H1 (cell line): ENCODE data around the gene MACROD2. TPM values are rescaled to one million over a fixed set of nuclear protein-coding genes. Genes with fewer than 3 reads are reported as not detected.

Experiments
- CTCF ChIA-PET: fragments of 300-600 bp; sonication (Branson Sonifier 250); formaldehyde crosslinking; loops from one replicate; lab custom pipeline; 2021; ENCODE audit not compliant: partially characterized antibody; lab: Charles Lee
- POLR2A ChIA-PET: fragments of 300-600 bp; sonication (Branson Sonifier 250); formaldehyde crosslinking; loops from one replicate; lab custom pipeline; 2021; ENCODE audit warnings: inconsistent platforms; ENCODE audit not compliant: partially characterized antibody; lab: Charles Lee
- DNase-seq, 2 experiments: peaks; one replicate each; pipeline versions ENCODE4 v3.0.0 to v3.0.0-alpha.2; 2010 to 2022; ENCODE audit warnings: low spot score in 2 of 2, low read depth in 1 of 2, mixed read lengths in 1 of 2
- FAIRE-seq: peaks from 2 replicates; lab custom pipeline; 2011; peaks lifted over from hg19 to GRCh38; lab: Jason Lieb, UNC
- H2AFZ ChIP-seq: 2 replicates; pipeline ENCODE4 v1.8.1; 2012; ENCODE audit warnings: low read length, inconsistent platforms
- H2AK5ac ChIP-seq: 2 replicates; pipeline ENCODE4 v1.6.1; 2013; ENCODE audit warnings: low read depth, low read length
- H2BK120ac ChIP-seq: replicated peaks from 2 replicates; pipeline ENCODE3; 2013; ENCODE audit warnings: low read depth, low read length, inconsistent platforms
- H2BK12ac ChIP-seq: 2 replicates; pipeline ENCODE4 v1.6.1; 2013; ENCODE audit warnings: low read depth, low read length
- H2BK15ac ChIP-seq: 2 replicates; pipeline ENCODE4 v1.6.1; 2013; ENCODE audit warnings: low read length
- H2BK20ac ChIP-seq: 2 replicates; pipeline ENCODE4 v1.6.1; 2013; ENCODE audit warnings: low read length
- H2BK5ac ChIP-seq: 2 replicates; pipeline ENCODE4 v1.6.1; 2013; ENCODE audit warnings: low read depth, low read length
- H3K14ac ChIP-seq: 2 replicates; pipeline ENCODE4 v1.6.1; 2013; ENCODE audit warnings: inconsistent platforms; ENCODE audit not compliant: insufficient read length
- H3K18ac ChIP-seq: 2 replicates; pipeline ENCODE4 v1.6.1; 2013; ENCODE audit warnings: low read length; ENCODE audit errors: extremely low read depth
- H3K23ac ChIP-seq: 2 replicates; pipeline ENCODE4 v1.6.1; 2013; ENCODE audit warnings: inconsistent platforms; ENCODE audit not compliant: insufficient read length
- H3K23me2 ChIP-seq: 2 replicates; pipeline ENCODE4 v1.6.1; 2013; ENCODE audit warnings: low read depth, low read length
- H3K27ac ChIP-seq: 2 replicates; pipeline ENCODE4 v1.6.1; 2011; ENCODE audit warnings: low read depth, low read length, inconsistent platforms
- H3K27me3 ChIP-seq, 4 experiments: replicated peaks in 1 of 4; 1 replicate in 1 of 4; 2 replicates in 3 of 4; pipeline versions ENCODE4 v1.6.1 to v1.8.1; 2011 to 2013; ENCODE audit warnings: low read length in 3 of 4, mild to moderate bottlenecking in 3 of 4, inconsistent platforms in 2 of 4, mixed read lengths in 2 of 4, moderate library complexity in 1 of 4; ENCODE audit not compliant: control insufficient read depth in 3 of 4, insufficient read depth in 3 of 4; ENCODE audit errors: extremely low read depth in 1 of 4
- H3K36me3 ChIP-seq, 4 experiments: 2 replicates each; pipeline versions ENCODE4 v1.6.1 to v1.8.1; 2011 to 2013; ENCODE audit warnings: mild to moderate bottlenecking in 4 of 4, low read length in 3 of 4, moderate library complexity in 2 of 4, control low read depth in 1 of 4, inconsistent platforms in 1 of 4; ENCODE audit not compliant: insufficient read depth in 4 of 4, control insufficient read depth in 2 of 4
- H3K4ac ChIP-seq: replicated peaks from 2 replicates; pipeline ENCODE3; 2013; ENCODE audit warnings: low read length, low read depth, mixed read lengths, inconsistent platforms; ENCODE audit not compliant: insufficient read length
- H3K4me1 ChIP-seq, 4 experiments: replicated peaks in 1 of 4; 1 replicate in 1 of 4; 2 replicates in 3 of 4; pipeline versions ENCODE4 v1.6.1 to v1.8.1; 2011 to 2013; ENCODE audit warnings: low read length in 3 of 4, inconsistent platforms in 2 of 4, mixed read lengths in 1 of 4; ENCODE audit not compliant: insufficient read depth in 4 of 4, control insufficient read depth in 3 of 4
- H3K4me2 ChIP-seq, 2 experiments: 2 replicates each; pipeline versions ENCODE4 v1.6.1 to v1.8.1; 2011 to 2013; ENCODE audit warnings: low read depth in 2 of 2, low read length in 2 of 2, control low read depth in 1 of 2, inconsistent platforms in 1 of 2, mild to moderate bottlenecking in 1 of 2; ENCODE audit not compliant: insufficient read depth in 1 of 2
- H3K4me3 ChIP-seq, 4 experiments: fragments of 200-600, 300-600 bp in 1 of 4; sonication (generic), shearing (Covaris generic), sonication (Bioruptor Twin) in 1 of 4; 2 replicates each; pipeline versions ENCODE4 v1.5.1 to v1.8.1; 2011 to 2016; ENCODE audit warnings: low read length in 4 of 4, low read depth in 3 of 4, control low read depth in 2 of 4, inconsistent platforms in 2 of 4, mild to moderate bottlenecking in 2 of 4, mixed read lengths in 1 of 4, moderate library complexity in 1 of 4; ENCODE audit not compliant: insufficient read depth in 2 of 4; ENCODE audit errors: extremely low read depth in 1 of 4
- H3K56ac ChIP-seq: replicated peaks from 2 replicates; pipeline ENCODE3; 2013; ENCODE audit warnings: low read depth, mild to moderate bottlenecking, mixed read lengths, low read length, inconsistent platforms; ENCODE audit not compliant: insufficient read length
- H3K79me1 ChIP-seq: 2 replicates; pipeline ENCODE4 v1.6.1; 2013; ENCODE audit warnings: low read depth, low read length, control low read depth
- H3K79me2 ChIP-seq, 2 experiments: 2 replicates each; pipeline versions ENCODE4 v1.6.1 to v1.8.1; 2012 to 2013; ENCODE audit warnings: low read length in 2 of 2, mild to moderate bottlenecking in 2 of 2, inconsistent platforms in 1 of 2; ENCODE audit not compliant: insufficient read depth in 2 of 2, control insufficient read depth in 1 of 2
- H3K9ac ChIP-seq, 4 experiments: replicated peaks in 1 of 4; 1 replicate in 1 of 4; 2 replicates in 3 of 4; pipeline versions ENCODE4 v1.6.1 to v1.8.1; 2011 to 2013; ENCODE audit warnings: low read depth in 3 of 4, low read length in 3 of 4, control low read depth in 2 of 4, mild to moderate bottlenecking in 2 of 4, moderate library complexity in 2 of 4, inconsistent platforms in 1 of 4; ENCODE audit errors: extremely low read depth in 1 of 4
- H3K9me3 ChIP-seq, 2 experiments: 2 replicates each; pipeline versions ENCODE4 v1.6.1 to v1.8.1; 2012 to 2013; ENCODE audit warnings: mild to moderate bottlenecking in 2 of 2, moderate library complexity in 2 of 2, control low read depth in 1 of 2, inconsistent platforms in 1 of 2, low read depth in 1 of 2, low read length in 1 of 2, mixed read lengths in 1 of 2; ENCODE audit not compliant: insufficient read depth in 2 of 2
- H4K20me1 ChIP-seq, 2 experiments: replicated peaks in 1 of 2; 2 replicates each; pipeline versions ENCODE3 to v1.8.1; 2011 to 2013; ENCODE audit warnings: inconsistent platforms in 2 of 2, low read length in 2 of 2, mild to moderate bottlenecking in 1 of 2; ENCODE audit not compliant: insufficient read depth in 2 of 2, control insufficient read depth in 1 of 2
- H4K5ac ChIP-seq: 2 replicates; pipeline ENCODE4 v1.6.1; 2013; ENCODE audit warnings: low read length, low read depth, mixed read lengths, inconsistent platforms; ENCODE audit not compliant: insufficient read length
- H4K8ac ChIP-seq: 2 replicates; pipeline ENCODE4 v1.8.0; 2013; ENCODE audit warnings: mild to moderate bottlenecking, moderate library complexity, low read length, inconsistent platforms; ENCODE audit not compliant: insufficient read depth; ENCODE audit errors: extremely low read depth
- H4K91ac ChIP-seq: replicated peaks from 2 replicates; pipeline ENCODE3; 2013; ENCODE audit warnings: low read length, mixed read lengths, inconsistent platforms; ENCODE audit not compliant: insufficient read length
- ASH2L ChIP-seq: fragments of 200-600, 300-600 bp; sonication (generic); IDR thresholded peaks from one replicate; pipeline ENCODE4 v1.7.1; 2017; ENCODE audit warnings: low read length
- ATF2 ChIP-seq: IDR thresholded peaks from 2 replicates; pipeline ENCODE4 v1.6.1; 2012; ENCODE audit warnings: low read length, inconsistent platforms
- GABPA ChIP-seq: IDR thresholded peaks from 2 replicates; pipeline ENCODE4 v1.6.1; 2011; ENCODE audit warnings: mild to moderate bottlenecking, low read length, moderate library complexity, borderline replicate concordance; ENCODE audit not compliant: insufficient read depth
- HDAC6 ChIP-seq: IDR thresholded peaks from one replicate; pipeline ENCODE4 v1.7.1; 2012; ENCODE audit warnings: low read depth, mild to moderate bottlenecking, inconsistent platforms, low read length, moderate library complexity
- JUND ChIP-seq: IDR thresholded peaks from 2 replicates; pipeline ENCODE4 v1.6.1; 2011; ENCODE audit warnings: mild to moderate bottlenecking, improper control_type of control experiment, low read length
- MAFK ChIP-seq: IDR thresholded peaks from 2 replicates; pipeline ENCODE4 v1.6.1; 2012; ENCODE audit warnings: low read depth, mild to moderate bottlenecking, improper control_type of control experiment, low read length
- NANOG ChIP-seq: IDR thresholded peaks from 2 replicates; pipeline ENCODE4 v1.6.1; 2011; ENCODE audit warnings: low read length, low read depth, mild to moderate bottlenecking, inconsistent platforms; ENCODE audit not compliant: insufficient read depth, poor library complexity, severe bottlenecking
- PHF8 ChIP-seq: fragments of 200-600 bp; sonication (generic); conservative IDR thresholded peaks from 2 replicates; pipeline ENCODE4 v1.7.1; 2012; ENCODE audit warnings: low read depth, mild to moderate bottlenecking, inconsistent platforms, low read length, moderate library complexity
- POLR2A ChIP-seq, 2 experiments: IDR thresholded peaks; 1 replicate in 1 of 2; 2 replicates in 1 of 2; pipeline ENCODE4 v1.6.1; 2011; ENCODE audit warnings: low read depth in 2 of 2, low read length in 2 of 2, mild to moderate bottlenecking in 2 of 2; ENCODE audit errors: control extremely low read depth in 1 of 2
- SP2 ChIP-seq: IDR thresholded peaks from 2 replicates; pipeline ENCODE4 v1.6.1; 2012; ENCODE audit warnings: mild to moderate bottlenecking, low read length, inconsistent platforms
- SP4 ChIP-seq: IDR thresholded peaks from 2 replicates; pipeline ENCODE4 v1.6.1; 2012; ENCODE audit warnings: low read length, inconsistent platforms
- WGBS, 2 experiments: shearing (Covaris generic) in 1 of 2; methylation state at CpG; one replicate each; pipeline versions ENCODE4 v1.1.6 to v1.1.7; 2013 to 2015; ENCODE audit warnings: low lambda C conversion rate in 2 of 2, mixed read lengths in 2 of 2, inconsistent platforms in 1 of 2, low coverage in 1 of 2, missing lambda C conversion rate in 1 of 2; ENCODE audit not compliant: insufficient replicate concordance in 2 of 2, insufficient coverage in 1 of 2, insufficient read length in 1 of 2; ENCODE audit errors: extremely low coverage in 1 of 2, missing lambda C conversion rate in 1 of 2; 5-methylcytosine and 5-hydroxymethylcytosine counted together
- polyA plus RNA-seq, 7 experiments: library from polyadenylated mRNA; depleted of rRNA in 3 of 7; stranded (reverse) in 5 of 7; unstranded in 2 of 7; fragments of >200 nt in 5 of 7; fragments of 200-250 nt in 2 of 7; gene quantifications; 1 replicate in 5 of 7; 2 replicates in 1 of 7; 4 replicates in 1 of 7; pipeline versions ENCODE4 v1.2.1 to v1.2.3, GENCODE V29; 2011 to 2013; ENCODE audit warnings: missing spikeins in 2 of 7, mixed read lengths in 2 of 7
- total RNA-seq: library from RNA; stranded (reverse); fragmentation: NEBNext Ultra II Directional; extraction: Animal tissue kit (Norgen Biotek cat#: 25700); gene quantifications from 2 replicates; pipeline ENCODE4 v1.2.1, GENCODE V29; 2021

The MACROD2 gene
- total and polyA plus RNA-seq, 2 of the 8 experiments (the other 6 are each of a cell fraction or from before 2014, with no cell fraction given) = 0.70 to 3.9 TPM

- H3K23ac ChIP-seq = no peak overlapping the region
- H2BK12ac ChIP-seq = no peak overlapping the region
- H2BK120ac ChIP-seq = no peak overlapping the region
- H4K20me1 ChIP-seq = no peaks in the 10 kb centered on the region
- FAIRE-seq (no peak), DNase-seq (no peak)
- no peak overlapping the region for H3K4me2 ChIP-seq
- no peak overlapping the region for H2BK20ac ChIP-seq
- no peak overlapping the region for H4K8ac ChIP-seq
- no peaks in the 10 kb centered on the region for H3K79me2 ChIP-seq
- no peak overlapping the region for H3K4ac ChIP-seq
- no peak overlapping the region for H3K56ac ChIP-seq
- CTCF ChIA-PET = no interaction called here
- H3K4me3 ChIP-seq = no peak overlapping the region
- H2AK5ac ChIP-seq = no peak overlapping the region
- no peak overlapping the region for H3K27ac ChIP-seq
- H3K14ac ChIP-seq = no peak overlapping the region
- peaks cover 0 to 7% (median 0%) of the 10 kb centered on the region in 4 experiments; a peak in 2 of 7 replicates for H3K4me1 ChIP-seq
- H3K36me3 ChIP-seq = no peaks in the 10 kb centered on the region
- no peaks in the 10 kb centered on the region for H3K79me1 ChIP-seq
- H2BK5ac ChIP-seq = no peak overlapping the region
- POLR2A ChIA-PET = no interaction called here
- WGBS, 2 experiments = 73% methylated on average over 2 of the region's 2 CpGs; no CpG with 5 or more reads in 1 of the 2 experiments
- no peaks in the 10 kb centered on the region for H3K23me2 ChIP-seq
- no peak overlapping the region for H3K18ac ChIP-seq
- H2BK15ac ChIP-seq = 0 out of 2 replicates have a peak overlapping the region, but pooled peaks have one; percentile 19
- no peaks in the 10 kb centered on the region for H3K27me3 ChIP-seq
- H4K5ac ChIP-seq = no peak overlapping the region
- H4K91ac ChIP-seq = no peak overlapping the region
- H3K9ac ChIP-seq = no peak overlapping the region
- no peak overlapping the region for H2AFZ ChIP-seq
- no peaks in the 10 kb centered on the region for H3K9me3 ChIP-seq
- TF ChIP-seq NANOG (no peak), MAFK (no peak), ATF2 (no peak), PHF8 (no peak), POLR2A (IDR thresholded peaks at IDR 0.05; ENCODE audit: control extremely low read depth in 1 of 2, low read depth in 2 of 2, low read length in 2 of 2) (no peak), HDAC6 (no peak), JUND (no peak), SP2 (no peak), ASH2L (no peak), GABPA (no peak), SP4 (no peak)
Measured at GRCh38 chr20:15336011-15336410, 1340.7 kb downstream of the MACROD2 start.
